ENCODE measurements around the gene TM9SF3.

DNA sequence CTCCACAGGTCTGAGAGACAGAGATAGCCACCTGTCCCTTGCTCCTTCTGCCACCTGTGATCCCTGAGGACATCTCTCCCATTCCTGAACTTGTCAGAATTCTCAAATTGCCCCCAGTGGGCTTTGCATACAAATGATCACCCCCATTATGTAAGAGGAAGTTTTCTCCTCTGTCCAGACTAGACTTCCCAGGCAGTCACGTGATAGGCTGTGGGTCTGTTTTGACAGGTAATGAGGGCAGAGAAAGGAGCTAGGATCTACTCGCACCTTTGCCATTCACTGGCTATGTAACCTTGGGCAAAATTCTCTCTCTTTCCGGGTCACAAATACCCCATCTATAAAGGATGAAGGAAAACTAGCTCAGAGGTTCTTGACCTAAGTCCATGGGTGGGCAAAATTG is 21.4 kb upstream of the TM9SF3 start:
- TF ChIP-seq, protein P1, sequence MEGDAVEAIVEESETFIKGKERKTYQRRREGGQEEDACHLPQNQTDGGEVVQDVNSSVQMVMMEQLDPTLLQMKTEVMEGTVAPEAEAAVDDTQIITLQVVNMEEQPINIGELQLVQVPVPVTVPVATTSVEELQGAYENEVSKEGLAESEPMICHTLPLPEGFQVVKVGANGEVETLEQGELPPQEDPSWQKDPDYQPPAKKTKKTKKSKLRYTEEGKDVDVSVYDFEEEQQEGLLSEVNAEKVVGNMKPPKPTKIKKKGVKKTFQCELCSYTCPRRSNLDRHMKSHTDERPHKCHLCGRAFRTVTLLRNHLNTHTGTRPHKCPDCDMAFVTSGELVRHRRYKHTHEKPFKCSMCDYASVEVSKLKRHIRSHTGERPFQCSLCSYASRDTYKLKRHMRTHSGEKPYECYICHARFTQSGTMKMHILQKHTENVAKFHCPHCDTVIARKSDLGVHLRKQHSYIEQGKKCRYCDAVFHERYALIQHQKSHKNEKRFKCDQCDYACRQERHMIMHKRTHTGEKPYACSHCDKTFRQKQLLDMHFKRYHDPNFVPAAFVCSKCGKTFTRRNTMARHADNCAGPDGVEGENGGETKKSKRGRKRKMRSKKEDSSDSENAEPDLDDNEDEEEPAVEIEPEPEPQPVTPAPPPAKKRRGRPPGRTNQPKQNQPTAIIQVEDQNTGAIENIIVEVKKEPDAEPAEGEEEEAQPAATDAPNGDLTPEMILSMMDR (IDR thresholded peaks at IDR 0.05; ENCODE audit: low read length), result no peak
- TF ChIP-seq EZH2 (optimal IDR thresholded peaks at IDR 0.05; ENCODE audit: low read depth, low read length) (no peak), EZH2phosphoT487 (IDR thresholded peaks at IDR 0.05; ENCODE audit: low read length) (no peak)

All from MM.1S (cell line).